Neuronal stem cell (in vitro differentiated cells): ENCODE data around the gene SDR39U1.
A peak's percentile ranks its signal among the peaks of the same experiment; 100 is the strongest.

ENCODE experiments used
- DNase-seq: peaks from one replicate; pipeline ENCODE4 v3.0.0-alpha.2; 2013; ENCODE audit warnings: low spot score
- H2AFZ ChIP-seq: one replicate; pipeline ENCODE4 v1.6.1; 2013; ENCODE audit warnings: mild to moderate bottlenecking, low read length, inconsistent platforms
- H2AK5ac ChIP-seq: 2 replicates; pipeline ENCODE4 v1.6.1; 2013; ENCODE audit warnings: low read depth, mild to moderate bottlenecking, inconsistent platforms, low read length, moderate library complexity, mixed read lengths
- H2BK120ac ChIP-seq: 2 replicates; pipeline ENCODE4 v1.6.1; 2013; ENCODE audit warnings: low read depth, mild to moderate bottlenecking, inconsistent platforms, low read length, moderate library complexity, mixed read lengths
- H2BK12ac ChIP-seq: one replicate; pipeline ENCODE4 v1.6.1; 2013; ENCODE audit warnings: low read length, inconsistent platforms
- H2BK15ac ChIP-seq: 2 replicates; pipeline ENCODE4 v1.6.1; 2013; ENCODE audit warnings: mild to moderate bottlenecking, low read length, inconsistent platforms, mixed read lengths
- H2BK5ac ChIP-seq: one replicate; pipeline ENCODE4 v1.6.1; 2013; ENCODE audit warnings: inconsistent platforms, mild to moderate bottlenecking, low read length, moderate library complexity
- H3K14ac ChIP-seq: one replicate; pipeline ENCODE4 v1.6.1; 2013; ENCODE audit warnings: low read length, inconsistent platforms
- H3K18ac ChIP-seq: 2 replicates; pipeline ENCODE4 v1.6.1; 2013; ENCODE audit warnings: low read length, inconsistent platforms
- H3K23ac ChIP-seq: 2 replicates; pipeline ENCODE4 v1.6.1; 2013; ENCODE audit warnings: low read depth, mild to moderate bottlenecking, mixed read lengths, low read length, inconsistent platforms; ENCODE audit not compliant: poor library complexity
- H3K27ac ChIP-seq: replicated peaks from 3 replicates; pipeline ENCODE4 v1.5.1; 2013; ENCODE audit warnings: low read length, inconsistent platforms
- H3K27me3 ChIP-seq, 3 experiments: 2 replicates each; pipeline ENCODE4 v1.6.1; 2013; ENCODE audit warnings: low read length in 3 of 3, mild to moderate bottlenecking in 2 of 3, inconsistent platforms in 1 of 3, low read depth in 1 of 3, mixed read lengths in 1 of 3, moderate library complexity in 1 of 3; ENCODE audit not compliant: control insufficient read depth in 3 of 3, insufficient read depth in 3 of 3
- H3K36me3 ChIP-seq, 2 donors: replicated peaks in 1 of 2; 2 replicates each; pipeline ENCODE4 v1.6.1; 2013; ENCODE audit warnings: low read length in 2 of 2; ENCODE audit not compliant: control insufficient read depth in 2 of 2, insufficient read depth in 2 of 2
- H3K4ac ChIP-seq: 2 replicates; pipeline ENCODE4 v1.6.1; 2013; ENCODE audit warnings: inconsistent platforms, mild to moderate bottlenecking, low read length, moderate library complexity
- H3K4me1 ChIP-seq, 2 donors: 1 replicate in 1 of 2; 2 replicates in 1 of 2; pipeline ENCODE4 v1.6.1; 2013; ENCODE audit warnings: low read length in 2 of 2, low read depth in 1 of 2; ENCODE audit not compliant: control insufficient read depth in 2 of 2, insufficient read depth in 1 of 2
- H3K4me2 ChIP-seq: one replicate; pipeline ENCODE4 v1.6.1; 2013; ENCODE audit warnings: mild to moderate bottlenecking, low read length, inconsistent platforms; ENCODE audit not compliant: insufficient read depth, poor library complexity, severe bottlenecking
- H3K4me3 ChIP-seq, 2 donors: 2 replicates each; pipeline ENCODE4 v1.5.1; 2013; ENCODE audit warnings: low read length in 2 of 2, mild to moderate bottlenecking in 2 of 2, inconsistent platforms in 1 of 2, moderate library complexity in 1 of 2
- H3K79me1 ChIP-seq: one replicate; pipeline ENCODE4 v1.6.1; 2013; ENCODE audit warnings: low read depth, mild to moderate bottlenecking, inconsistent platforms, low read length, moderate library complexity
- H3K9ac ChIP-seq: one replicate; pipeline ENCODE4 v1.6.1; 2013; ENCODE audit warnings: mild to moderate bottlenecking, low read depth, low read length, inconsistent platforms; ENCODE audit not compliant: poor library complexity
- H3K9me3 ChIP-seq, 2 donors: replicated peaks in 1 of 2; 2 replicates each; pipeline versions ENCODE3 to v1.6.1; 2013; ENCODE audit warnings: low read length in 2 of 2, mild to moderate bottlenecking in 2 of 2, inconsistent platforms in 1 of 2, low read depth in 1 of 2, mixed read lengths in 1 of 2, moderate library complexity in 1 of 2; ENCODE audit not compliant: control insufficient read depth in 2 of 2, insufficient read depth in 1 of 2
- H4K8ac ChIP-seq: one replicate; pipeline ENCODE4 v1.6.1; 2013; ENCODE audit warnings: low read depth, mild to moderate bottlenecking, inconsistent platforms, low read length, moderate library complexity
- H4K91ac ChIP-seq: one replicate; pipeline ENCODE4 v1.6.1; 2013; ENCODE audit warnings: low read length, low read depth, mild to moderate bottlenecking, inconsistent platforms; ENCODE audit not compliant: poor library complexity
- WGBS, 2 donors: extraction: QIAGEN DNeasy Blood & Tissue Kit; methylation state at CpG; one replicate each; pipeline ENCODE4 v1.1.7; 2013; ENCODE audit warnings: missing lambda C conversion rate in 2 of 2, mixed read lengths in 1 of 2; ENCODE audit not compliant: insufficient read length in 2 of 2, insufficient replicate concordance in 1 of 2; ENCODE audit errors: extremely low coverage in 2 of 2; 5-methylcytosine and 5-hydroxymethylcytosine counted together

Gene SDR39U1

DNA sequence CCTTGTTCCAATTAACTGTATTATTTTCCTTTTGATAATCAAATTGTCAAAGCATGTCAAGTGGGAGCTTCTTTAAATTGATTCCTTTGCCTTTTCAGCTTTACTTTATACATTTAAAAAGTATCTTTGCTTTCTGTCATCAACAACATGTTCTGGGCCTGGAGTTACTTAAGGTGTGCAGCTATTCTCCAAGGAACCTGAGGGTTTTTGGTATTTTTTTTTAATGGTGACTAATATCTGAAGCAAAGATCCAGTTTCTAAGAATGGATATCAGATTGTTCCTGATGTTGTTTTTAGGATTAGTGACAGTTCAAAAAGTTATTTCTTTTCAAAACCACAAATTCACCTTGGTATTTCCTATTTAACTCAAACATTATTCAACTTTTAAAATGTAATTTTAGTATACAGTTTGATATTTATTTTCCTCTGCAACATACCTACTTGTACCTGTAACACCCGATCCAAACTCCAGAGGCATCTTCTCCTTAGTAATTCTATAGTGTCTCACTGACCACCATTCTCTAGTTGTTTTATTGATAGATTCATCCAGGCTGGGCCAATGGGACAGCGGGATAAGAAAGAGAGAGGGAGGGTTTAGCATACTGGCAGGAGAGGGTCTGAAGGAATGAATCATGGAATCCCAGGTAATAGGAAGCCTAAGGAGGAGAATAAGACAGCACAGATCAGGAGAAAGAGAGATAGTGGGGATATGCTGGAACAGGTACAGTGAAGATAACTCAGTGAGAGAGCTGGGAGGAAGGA lies 16.2 kb downstream of the SDR39U1 start:
- Histone ChIP-seq H3K4me3 (no peak overlapping the region), H3K36me3 (peaks cover 0 to 2% of the 10 kb centered on the region in 2 donors), H3K9me3 (no peaks in the 10 kb centered on the region), H2BK15ac (no peak overlapping the region), H2BK120ac (no peak overlapping the region), H3K27me3 (peaks cover 0 to 44% (median 3%) of the 10 kb centered on the region in 3 experiments), H3K27ac (no peak overlapping the region), H2AK5ac (peak overlapping the region; percentile 11), H3K4me2 (no peak overlapping the region), H3K79me1 (peaks cover 6% of the 10 kb centered on the region), H2BK12ac (no peak overlapping the region), H3K23ac (no peak overlapping the region), H3K14ac (no peak overlapping the region), H3K18ac (no peak overlapping the region), H4K8ac (no peak overlapping the region), H4K91ac (no peak overlapping the region), H3K4me1 (peaks cover 7 to 9% of the 10 kb centered on the region in 2 donors), H2AFZ (no peak overlapping the region), H2BK5ac (no peak overlapping the region), H3K9ac (no peak overlapping the region), H3K4ac (no peak overlapping the region)
- WGBS, 2 donors, result no CpG with 5 or more reads among the region's 2 CpGs
- DNase-seq, result no peak

DNA sequence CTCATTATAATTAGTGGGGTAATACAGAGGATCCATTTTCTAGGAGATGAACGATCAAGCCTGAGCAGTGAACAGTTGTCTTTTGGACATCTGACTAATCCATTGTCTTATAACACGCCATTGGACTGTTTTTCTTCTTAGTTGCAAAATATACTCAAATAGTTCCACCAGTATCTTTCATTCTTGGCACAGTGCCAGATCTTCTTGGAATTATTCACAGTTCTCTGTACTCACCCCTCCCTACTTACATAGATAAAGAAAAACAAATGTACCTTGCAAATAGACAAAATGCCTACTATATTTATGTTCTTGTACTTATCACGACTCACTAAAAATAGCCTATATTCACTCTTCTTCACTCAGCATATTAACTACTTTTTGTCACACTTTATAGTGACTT lies 16.9 kb downstream of the SDR39U1 start:
- H3K27ac ChIP-seq, result no peak overlapping the region
- no peak overlapping the region for H2BK12ac ChIP-seq
- H3K9ac ChIP-seq, result no peak overlapping the region
- no peak overlapping the region for H3K23ac ChIP-seq
- H3K4ac ChIP-seq, result no peak overlapping the region
- no peak overlapping the region for H3K4me2 ChIP-seq
- no peak for DNase-seq
- peaks cover 4% of the 10 kb centered on the region for H3K79me1 ChIP-seq
- no peak overlapping the region for H2BK15ac ChIP-seq
- H3K14ac ChIP-seq, result no peak overlapping the region
- peaks cover 4 to 7% of the 10 kb centered on the region in 2 donors for H3K4me1 ChIP-seq
- no peak overlapping the region for H2BK5ac ChIP-seq
- H4K91ac ChIP-seq, result no peak overlapping the region
- no peaks in the 10 kb centered on the region for H3K9me3 ChIP-seq
- WGBS, 2 donors, result no CpG with 5 or more reads among the region's 3 CpGs
- H2BK120ac ChIP-seq, result no peak overlapping the region
- H3K27me3 ChIP-seq, result peaks cover 0 to 50% (median 3%) of the 10 kb centered on the region in 3 experiments
- H3K18ac ChIP-seq, result no peak overlapping the region
- no peak overlapping the region for H3K4me3 ChIP-seq
- no peak overlapping the region for H4K8ac ChIP-seq
- no peaks in the 10 kb centered on the region for H3K36me3 ChIP-seq
- H2AFZ ChIP-seq, result no peak overlapping the region
- no peak overlapping the region for H2AK5ac ChIP-seq

DNA sequence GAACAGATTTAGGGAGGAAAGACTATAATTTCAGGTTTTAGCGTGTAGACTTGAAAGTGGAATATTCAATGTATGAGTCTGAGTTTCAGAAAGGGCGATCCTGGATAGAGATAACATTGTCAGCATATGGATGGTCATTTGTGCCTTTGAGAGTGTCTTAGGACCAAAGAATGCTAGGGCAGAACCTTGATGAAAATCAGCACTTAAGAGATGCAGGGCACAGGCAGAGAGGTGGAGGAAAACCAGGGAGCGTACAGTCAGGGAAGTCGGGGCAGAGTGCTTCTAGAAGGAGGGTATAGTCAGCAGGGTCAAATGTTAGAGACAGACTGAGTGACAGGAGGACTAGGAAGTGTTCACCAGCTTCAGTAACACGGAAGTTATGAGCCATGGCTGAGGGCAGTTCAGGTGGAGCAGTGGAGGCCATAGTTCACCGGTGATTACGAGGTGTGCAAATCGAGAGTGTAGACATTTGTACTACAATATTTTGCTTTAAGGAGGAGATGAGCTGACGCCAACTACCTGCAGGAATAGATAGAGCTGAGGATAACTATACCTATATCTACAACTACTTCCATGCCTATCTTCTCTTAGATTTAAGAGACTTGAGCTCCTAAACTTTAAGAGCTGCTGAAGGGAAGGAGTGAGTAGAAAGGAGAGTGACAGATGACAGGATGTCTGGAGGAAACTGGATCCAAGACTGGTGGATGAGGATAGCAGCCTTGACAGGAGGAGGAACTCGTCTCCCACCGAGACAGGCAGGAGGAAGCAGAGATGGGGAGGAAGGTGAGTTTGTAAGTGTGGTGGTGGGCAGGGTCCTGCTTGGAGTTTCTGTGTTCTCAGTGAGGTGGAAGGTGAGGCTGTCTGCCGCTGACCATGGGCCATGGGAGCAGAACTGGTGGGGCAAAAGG lies 19.6 kb downstream of the SDR39U1 start:
- Histone ChIP-seq H2BK15ac (no peak overlapping the region), H3K27me3 (peaks cover 0 to 71% (median 3%) of the 10 kb centered on the region in 3 experiments), H4K91ac (no peak overlapping the region), H2BK12ac (no peak overlapping the region), H2BK120ac (no peak overlapping the region), H4K8ac (no peak overlapping the region), H3K27ac (no peak overlapping the region), H2BK5ac (no peak overlapping the region), H3K36me3 (no peaks in the 10 kb centered on the region), H3K14ac (no peak overlapping the region), H3K4me3 (no peak overlapping the region), H3K4me2 (no peak overlapping the region), H3K79me1 (no peaks in the 10 kb centered on the region), H2AK5ac (no peak overlapping the region), H2AFZ (no peak overlapping the region), H3K4me1 (no peaks in the 10 kb centered on the region), H3K18ac (no peak overlapping the region), H3K9ac (no peak overlapping the region), H3K9me3 (no peaks in the 10 kb centered on the region), H3K4ac (no peak overlapping the region), H3K23ac (no peak overlapping the region)
- no peak for DNase-seq
- no CpG with 5 or more reads among the region's 12 CpGs for WGBS, 2 donors

DNA sequence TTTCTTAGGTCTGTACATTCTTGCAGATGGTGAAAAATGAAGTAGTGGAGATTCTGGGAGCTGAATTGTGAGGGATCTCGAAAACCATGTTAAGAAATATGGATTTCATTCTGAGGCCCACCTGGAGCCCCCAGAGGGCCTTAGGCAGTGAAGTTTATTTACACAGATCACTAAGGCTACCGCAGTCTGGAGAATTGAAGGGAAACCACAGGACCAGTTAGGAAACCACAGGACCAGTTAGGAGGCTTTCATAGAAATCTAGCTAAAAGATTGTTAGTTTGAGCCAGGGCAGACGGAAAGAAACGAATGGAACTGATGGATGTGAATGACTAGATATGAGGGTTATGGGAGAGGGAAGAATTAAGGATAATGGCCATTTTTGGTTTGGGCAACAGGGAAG lies 20.3 kb downstream of the SDR39U1 start:
- Histone ChIP-seq H2BK120ac (no peak overlapping the region), H2BK12ac (no peak overlapping the region), H3K36me3 (no peaks in the 10 kb centered on the region), H3K79me1 (no peaks in the 10 kb centered on the region), H3K4me2 (no peak overlapping the region), H3K9me3 (no peaks in the 10 kb centered on the region), H3K23ac (no peak overlapping the region), H3K4ac (no peak overlapping the region), H4K91ac (no peak overlapping the region), H3K4me3 (no peak overlapping the region), H2AK5ac (no peak overlapping the region), H3K4me1 (no peaks in the 10 kb centered on the region), H3K18ac (no peak overlapping the region), H3K9ac (no peak overlapping the region), H4K8ac (no peak overlapping the region), H2BK5ac (no peak overlapping the region), H3K14ac (no peak overlapping the region), H2AFZ (no peak overlapping the region), H3K27ac (no peak overlapping the region), H2BK15ac (no peak overlapping the region), H3K27me3 (peaks cover 0 to 71% (median 3%) of the 10 kb centered on the region in 3 experiments)
- DNase-seq, result no peak
- WGBS, 2 donors, result no CpG with 5 or more reads among the region's 4 CpGs
